Measurements from ENCODE around the gene RBFOX1. TPM values are rescaled to one million over a fixed set of nuclear protein-coding genes. Genes with fewer than 3 reads are reported as not detected.

The RBFOX1 gene
- total RNA-seq, 1 experiment from 2014 or later = not detected

GRCh38 chr16:7339700-7340099 lies 7.1 kb downstream of the RBFOX1 start:
- ChIA-PET POLR2A (no interaction called here), RAD21 (ENCODE audit: low non-redundant PET in 1 of 2, low total read pairs in 2 of 2, uncharacterized antibody in 2 of 2, unreplicated experiment in 2 of 2) (no interaction called here), CTCF (no interaction called here)
- ATAC-seq (no peak), DNase-seq (ENCODE audit: low read depth, low spot score) (no peak)
- H2AFZ ChIP-seq (ENCODE audit: low read depth, low read length, poor library complexity, severe bottlenecking) = no peak overlapping the region
- intact Hi-C loops (cut with micrococcal nuclease) = no loop called here
- BruUV-seq (replicated peaks) = no TSS peak
- no peaks in the 10 kb centered on the region for H3K36me3 ChIP-seq (ENCODE audit: control insufficient read depth in 1 of 2, insufficient read depth in 2 of 2, low read length in 2 of 2)
- no peak overlapping the region for H3K4me3 ChIP-seq (replicated peaks in 1 of 2; ENCODE audit: low read depth in 1 of 2, low read length in 2 of 2)
- no peaks in the 10 kb centered on the region for H3K9me2 ChIP-seq (ENCODE audit: insufficient read depth)
- TF ChIP-seq EZH2phosphoT487 (IDR thresholded peaks at IDR 0.05; ENCODE audit: borderline replicate concordance) = no peak
- TF ChIP-seq ZFX (IDR thresholded peaks at IDR 0.05) = no peak
- no peak for TF ChIP-seq ATF3 (IDR thresholded peaks at IDR 0.05)
- TF ChIP-seq SIN3A (IDR thresholded peaks at IDR 0.05; ENCODE audit: low read depth) = no peak
- TF ChIP-seq, protein P1, sequence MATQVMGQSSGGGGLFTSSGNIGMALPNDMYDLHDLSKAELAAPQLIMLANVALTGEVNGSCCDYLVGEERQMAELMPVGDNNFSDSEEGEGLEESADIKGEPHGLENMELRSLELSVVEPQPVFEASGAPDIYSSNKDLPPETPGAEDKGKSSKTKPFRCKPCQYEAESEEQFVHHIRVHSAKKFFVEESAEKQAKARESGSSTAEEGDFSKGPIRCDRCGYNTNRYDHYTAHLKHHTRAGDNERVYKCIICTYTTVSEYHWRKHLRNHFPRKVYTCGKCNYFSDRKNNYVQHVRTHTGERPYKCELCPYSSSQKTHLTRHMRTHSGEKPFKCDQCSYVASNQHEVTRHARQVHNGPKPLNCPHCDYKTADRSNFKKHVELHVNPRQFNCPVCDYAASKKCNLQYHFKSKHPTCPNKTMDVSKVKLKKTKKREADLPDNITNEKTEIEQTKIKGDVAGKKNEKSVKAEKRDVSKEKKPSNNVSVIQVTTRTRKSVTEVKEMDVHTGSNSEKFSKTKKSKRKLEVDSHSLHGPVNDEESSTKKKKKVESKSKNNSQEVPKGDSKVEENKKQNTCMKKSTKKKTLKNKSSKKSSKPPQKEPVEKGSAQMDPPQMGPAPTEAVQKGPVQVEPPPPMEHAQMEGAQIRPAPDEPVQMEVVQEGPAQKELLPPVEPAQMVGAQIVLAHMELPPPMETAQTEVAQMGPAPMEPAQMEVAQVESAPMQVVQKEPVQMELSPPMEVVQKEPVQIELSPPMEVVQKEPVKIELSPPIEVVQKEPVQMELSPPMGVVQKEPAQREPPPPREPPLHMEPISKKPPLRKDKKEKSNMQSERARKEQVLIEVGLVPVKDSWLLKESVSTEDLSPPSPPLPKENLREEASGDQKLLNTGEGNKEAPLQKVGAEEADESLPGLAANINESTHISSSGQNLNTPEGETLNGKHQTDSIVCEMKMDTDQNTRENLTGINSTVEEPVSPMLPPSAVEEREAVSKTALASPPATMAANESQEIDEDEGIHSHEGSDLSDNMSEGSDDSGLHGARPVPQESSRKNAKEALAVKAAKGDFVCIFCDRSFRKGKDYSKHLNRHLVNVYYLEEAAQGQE (IDR thresholded peaks at IDR 0.05; ENCODE audit: low read depth) = no peak
- no peak for TF ChIP-seq EZH2 (IDR thresholded peaks at IDR 0.05)
- TF ChIP-seq, protein P2, sequence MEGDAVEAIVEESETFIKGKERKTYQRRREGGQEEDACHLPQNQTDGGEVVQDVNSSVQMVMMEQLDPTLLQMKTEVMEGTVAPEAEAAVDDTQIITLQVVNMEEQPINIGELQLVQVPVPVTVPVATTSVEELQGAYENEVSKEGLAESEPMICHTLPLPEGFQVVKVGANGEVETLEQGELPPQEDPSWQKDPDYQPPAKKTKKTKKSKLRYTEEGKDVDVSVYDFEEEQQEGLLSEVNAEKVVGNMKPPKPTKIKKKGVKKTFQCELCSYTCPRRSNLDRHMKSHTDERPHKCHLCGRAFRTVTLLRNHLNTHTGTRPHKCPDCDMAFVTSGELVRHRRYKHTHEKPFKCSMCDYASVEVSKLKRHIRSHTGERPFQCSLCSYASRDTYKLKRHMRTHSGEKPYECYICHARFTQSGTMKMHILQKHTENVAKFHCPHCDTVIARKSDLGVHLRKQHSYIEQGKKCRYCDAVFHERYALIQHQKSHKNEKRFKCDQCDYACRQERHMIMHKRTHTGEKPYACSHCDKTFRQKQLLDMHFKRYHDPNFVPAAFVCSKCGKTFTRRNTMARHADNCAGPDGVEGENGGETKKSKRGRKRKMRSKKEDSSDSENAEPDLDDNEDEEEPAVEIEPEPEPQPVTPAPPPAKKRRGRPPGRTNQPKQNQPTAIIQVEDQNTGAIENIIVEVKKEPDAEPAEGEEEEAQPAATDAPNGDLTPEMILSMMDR (IDR thresholded peaks at IDR 0.05 in 2 of 3, conservative IDR thresholded peaks at IDR 0.05 in 1 of 3; ENCODE audit: borderline replicate concordance in 1 of 3, insufficient read depth in 1 of 3, low read depth in 2 of 3, low read length in 2 of 3) = no peak
- no peak for TF ChIP-seq CBX3 (IDR thresholded peaks at IDR 0.05; ENCODE audit: low read depth)
- TF ChIP-seq TCF7L2 (IDR thresholded peaks at IDR 0.05; ENCODE audit: borderline replicate concordance, extremely low read depth, insufficient read depth, insufficient read length) = no peak
- TF ChIP-seq POLR2A (IDR thresholded peaks at IDR 0.05; ENCODE audit: borderline replicate concordance, extremely low read depth, insufficient read depth, insufficient read length) = no peak
- TF ChIP-seq SP1 (IDR thresholded peaks at IDR 0.05; ENCODE audit: low read depth) = no peak
- TF ChIP-seq, protein P3, sequence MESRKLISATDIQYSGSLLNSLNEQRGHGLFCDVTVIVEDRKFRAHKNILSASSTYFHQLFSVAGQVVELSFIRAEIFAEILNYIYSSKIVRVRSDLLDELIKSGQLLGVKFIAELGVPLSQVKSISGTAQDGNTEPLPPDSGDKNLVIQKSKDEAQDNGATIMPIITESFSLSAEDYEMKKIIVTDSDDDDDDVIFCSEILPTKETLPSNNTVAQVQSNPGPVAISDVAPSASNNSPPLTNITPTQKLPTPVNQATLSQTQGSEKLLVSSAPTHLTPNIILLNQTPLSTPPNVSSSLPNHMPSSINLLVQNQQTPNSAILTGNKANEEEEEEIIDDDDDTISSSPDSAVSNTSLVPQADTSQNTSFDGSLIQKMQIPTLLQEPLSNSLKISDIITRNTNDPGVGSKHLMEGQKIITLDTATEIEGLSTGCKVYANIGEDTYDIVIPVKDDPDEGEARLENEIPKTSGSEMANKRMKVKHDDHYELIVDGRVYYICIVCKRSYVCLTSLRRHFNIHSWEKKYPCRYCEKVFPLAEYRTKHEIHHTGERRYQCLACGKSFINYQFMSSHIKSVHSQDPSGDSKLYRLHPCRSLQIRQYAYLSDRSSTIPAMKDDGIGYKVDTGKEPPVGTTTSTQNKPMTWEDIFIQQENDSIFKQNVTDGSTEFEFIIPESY (IDR thresholded peaks at IDR 0.05; ENCODE audit: extremely low read depth, insufficient replicate concordance, low read length) = no peak
- no peak for TF ChIP-seq YY1 (IDR thresholded peaks at IDR 0.05; ENCODE audit: extremely low read depth, insufficient replicate concordance, low read depth, low read length)
- TF ChIP-seq JUND (IDR thresholded peaks at IDR 0.05) = no peak
- no peak for TF ChIP-seq POLR2AphosphoS5 (IDR thresholded peaks at IDR 0.05; ENCODE audit: low read depth, low read length)
- no peak for TF ChIP-seq SRF (IDR thresholded peaks at IDR 0.05; ENCODE audit: low read depth)
- TF ChIP-seq ELF1 (IDR thresholded peaks at IDR 0.05; ENCODE audit: borderline replicate concordance, low read depth) = no peak
- TF ChIP-seq, protein P4, sequence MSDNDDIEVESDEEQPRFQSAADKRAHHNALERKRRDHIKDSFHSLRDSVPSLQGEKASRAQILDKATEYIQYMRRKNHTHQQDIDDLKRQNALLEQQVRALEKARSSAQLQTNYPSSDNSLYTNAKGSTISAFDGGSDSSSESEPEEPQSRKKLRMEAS (IDR thresholded peaks at IDR 0.05) = no peak
- no peak for TF ChIP-seq RAD21 (IDR thresholded peaks at IDR 0.05; ENCODE audit: low read depth)
- TF ChIP-seq CEBPB (IDR thresholded peaks at IDR 0.05; ENCODE audit: low read depth) = no peak
- no peaks in the 10 kb centered on the region for H3K27me3 ChIP-seq (ENCODE audit: insufficient read depth, low read length)
- H3K9ac ChIP-seq (ENCODE audit: low read length) = no peak overlapping the region
- no peaks in the 10 kb centered on the region for H3K4me1 ChIP-seq (ENCODE audit: control insufficient read depth in 1 of 2, insufficient read depth in 2 of 2, low read length in 2 of 2)
- no peaks in the 10 kb centered on the region for H4K20me1 ChIP-seq (ENCODE audit: insufficient read depth)
- no peak overlapping the region for H3K4me2 ChIP-seq (ENCODE audit: low read length)
- peaks cover 3 to 24% of the 10 kb centered on the region in 2 experiments; a peak in 2 of 4 replicates for H3K9me3 ChIP-seq (ENCODE audit: control insufficient read depth in 1 of 2, insufficient read depth in 1 of 2, low read depth in 1 of 2, low read length in 2 of 2)
- no peaks in the 10 kb centered on the region for H3K79me2 ChIP-seq (ENCODE audit: insufficient read depth, low read length)
- H3K27ac ChIP-seq (ENCODE audit: low read depth, low read length) = no peak overlapping the region
